Fibroblast of pulmonary artery (primary cell): ENCODE measurements around the gene KIF16B.

Experiments
- DNase-seq: peaks from one replicate; pipeline ENCODE4 v3.0.0-alpha.2; 2010; ENCODE audit warnings: low read depth
- H3K4me3 ChIP-seq: replicated peaks from 2 replicates; pipeline ENCODE4 v1.5.1; 2011; ENCODE audit warnings: low read depth, mild to moderate bottlenecking, control low read depth, low read length, moderate library complexity
- CTCF ChIP-seq: IDR thresholded peaks from 2 replicates; pipeline ENCODE4 v1.5.1; 2011; ENCODE audit warnings: mild to moderate bottlenecking, control low read depth, low read length, inconsistent platforms; ENCODE audit errors: missing control alignments

The KIF16B gene

GRCh38 chr20:16580620-16581019, 7.4 kb upstream of the KIF16B start:
- no peak for DNase-seq
- TF ChIP-seq CTCF: no peak
- no peak overlapping the region for H3K4me3 ChIP-seq

GRCh38 chr20:16580147-16580546, 6.9 kb upstream of the KIF16B start:
- H3K4me3 ChIP-seq: no peak overlapping the region
- TF ChIP-seq CTCF: no peak
- peak; percentile 86 for DNase-seq

- no peak overlapping the region for H3K4me3 ChIP-seq
- no peak for DNase-seq
- no peak for TF ChIP-seq CTCF
Observed at GRCh38 chr20:16576219-16576618, 3.0 kb upstream of the KIF16B start.

- H3K4me3 ChIP-seq: peak overlapping the region; percentile 52
Observed at GRCh38 chr20:16575390-16576140, 2.3 kb upstream of the KIF16B start.

GRCh38 chr20:16574656-16575355, 1.6 kb upstream of the KIF16B start:
- DNase-seq: peak; percentile 79
- no peak for TF ChIP-seq CTCF
- H3K4me3 ChIP-seq: peak overlapping the region; percentile 52

More at GRCh38 chr20:16575390-16576140, 2.3 kb upstream of the KIF16B start:
- DNase-seq: no peak
- no peak for TF ChIP-seq CTCF

GRCh38 chr20:16571333-16571732, 1.9 kb downstream of the KIF16B start:
- DNase-seq: no peak
- TF ChIP-seq CTCF: no peak
- no peak overlapping the region for H3K4me3 ChIP-seq
